Neural cell (in vitro differentiated cells): ENCODE measurements around the gene DOCK2.

Experiments
- CTCF ChIP-seq: fragments of 450-650 bp; IDR thresholded peaks from 2 replicates; pipeline ENCODE4 v1.5.1; 2014; ENCODE audit warnings: antibody characterized with exemption, mild to moderate bottlenecking, moderate library complexity; ENCODE audit not compliant: poor library complexity, severe bottlenecking
- POLR2AphosphoS5 ChIP-seq: IDR thresholded peaks from 2 replicates; pipeline ENCODE4 v1.6.1; 2012

- TF ChIP-seq CTCF (no peak), POLR2AphosphoS5 (no peak)
Observed at GRCh38 chr5:169746147-169746694, 109.1 kb downstream of the DOCK2 start.
